ENCODE results near the gene NSMCE1. TPM values are rescaled to one million over a fixed set of nuclear protein-coding genes. Genes with fewer than 3 reads are reported as not detected.

The NSMCE1 gene
- total RNA-seq, 1 donor from 2014 or later, result 93.9 TPM

Other genes with a start within 250 kb of the NSMCE1 start
- not detected in 2 replicates for gene C16orf82, start 201.8 kb downstream of the NSMCE1 start, total RNA-seq
- gene KDM8, start 65.2 kb downstream of the NSMCE1 start, total RNA-seq, result 17.2 and 18.9 TPM in 2 replicates
- gene IL4R, start 45.2 kb upstream of the NSMCE1 start, total RNA-seq, result 472 and 474 TPM in 2 replicates
- 72.3 and 73.2 TPM in 2 replicates for gene IL21R, start 133.4 kb upstream of the NSMCE1 start, total RNA-seq